HuH-7.5 (cell line): Measurements from ENCODE around the gene REM2.
"Not testable (repeated sequence)": the region's sequence is repeated elsewhere in the genome, so short reads cannot be mapped to it uniquely, and the experiment has no call there.

ENCODE experiments used
- DNase-seq: peaks from one replicate; pipeline ENCODE4 v3.0.0; 2011; ENCODE audit warnings: low spot score

REM2 gene

DNA sequence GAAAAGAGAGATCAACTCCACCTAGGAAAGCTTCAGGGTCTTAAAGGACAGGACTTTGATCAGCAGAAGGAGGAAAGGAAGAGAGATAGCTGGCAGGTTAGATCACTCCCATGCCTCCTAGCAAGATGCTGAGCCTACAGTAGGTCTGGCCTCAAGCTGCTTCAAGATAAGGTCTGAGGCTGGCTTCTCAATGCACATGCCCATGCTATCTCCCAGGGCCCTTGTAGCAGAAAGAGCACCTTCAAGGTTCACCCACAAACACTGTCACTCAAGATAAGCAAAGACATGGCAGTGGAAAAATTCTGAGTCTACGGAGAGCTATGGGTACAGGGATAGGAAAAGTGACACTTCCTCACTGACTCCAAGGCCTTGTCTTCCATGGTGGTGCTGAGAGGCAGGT, 14.3 kb downstream of the REM2 start:
- no peak for DNase-seq

DNA sequence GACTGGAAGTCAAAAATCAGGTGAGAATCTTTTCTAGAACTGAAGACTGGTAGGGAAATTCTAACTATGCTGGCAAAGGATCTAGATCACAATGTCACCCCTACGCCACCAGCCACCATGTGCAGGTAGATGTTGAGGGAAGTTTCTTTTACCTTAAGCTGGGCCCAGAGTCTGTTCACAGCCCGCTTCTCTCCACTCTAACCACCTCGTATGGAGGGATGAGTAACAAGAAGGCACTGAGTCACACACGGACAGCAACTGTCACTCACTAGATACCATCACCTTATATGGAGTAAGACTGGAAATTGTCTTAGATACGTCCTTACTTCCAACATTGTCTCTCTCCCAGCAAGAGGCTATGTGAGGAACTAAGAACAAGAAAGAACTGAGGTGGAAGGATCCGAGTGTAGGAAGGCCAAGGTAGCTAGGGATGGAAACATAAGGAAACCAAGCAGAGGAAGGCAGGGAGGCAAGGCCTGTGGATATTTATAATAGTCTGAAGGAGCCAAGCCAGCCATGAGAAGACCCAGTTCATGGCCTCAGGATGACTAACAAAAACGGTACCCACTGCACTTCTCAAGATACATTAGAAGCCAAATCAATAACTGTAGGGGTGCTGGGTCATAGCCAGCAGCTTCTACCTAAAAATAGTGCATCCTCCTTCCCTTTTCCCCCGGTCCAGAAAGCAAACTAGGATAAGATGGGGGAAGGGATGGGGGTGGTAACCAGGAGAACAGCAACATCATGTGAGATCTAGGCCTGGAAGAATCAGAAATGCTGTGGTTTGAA, 15.5 kb downstream of the REM2 start:
- DNase-seq = no peak

DNA sequence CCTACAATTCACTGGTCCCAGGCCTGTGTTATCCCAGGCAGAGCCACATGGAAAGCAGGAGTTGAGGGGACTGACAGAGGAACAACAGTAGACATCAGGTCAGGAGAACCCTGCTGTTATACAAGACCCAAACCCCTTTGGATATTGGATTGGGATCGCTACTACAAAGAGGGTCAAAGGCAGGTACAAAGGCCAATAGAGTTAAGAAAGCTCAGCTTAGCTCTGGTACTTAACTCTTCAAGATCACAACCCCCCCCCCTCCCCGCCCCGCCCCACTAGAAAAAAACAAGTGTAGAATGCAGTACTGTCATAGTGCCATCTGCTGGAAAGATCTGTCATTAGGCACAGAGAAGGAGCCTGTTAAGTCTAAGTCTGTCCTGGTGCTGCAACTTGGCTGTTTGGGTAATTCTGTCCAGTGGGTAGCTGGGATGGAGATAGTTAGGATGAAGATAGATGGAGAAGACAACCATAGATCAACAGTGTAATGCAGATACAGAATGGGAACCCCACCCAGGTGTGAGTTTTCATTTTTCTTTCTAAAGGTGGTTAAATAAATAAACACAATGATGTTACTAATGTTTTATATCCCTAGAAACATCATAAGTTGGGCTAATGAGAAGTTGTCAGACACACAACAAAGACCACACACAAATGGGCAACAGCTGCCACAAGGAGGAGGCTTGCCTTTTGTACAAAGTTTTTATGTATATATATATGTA, 17.2 kb downstream of the REM2 start:
- DNase-seq = no peak

DNA sequence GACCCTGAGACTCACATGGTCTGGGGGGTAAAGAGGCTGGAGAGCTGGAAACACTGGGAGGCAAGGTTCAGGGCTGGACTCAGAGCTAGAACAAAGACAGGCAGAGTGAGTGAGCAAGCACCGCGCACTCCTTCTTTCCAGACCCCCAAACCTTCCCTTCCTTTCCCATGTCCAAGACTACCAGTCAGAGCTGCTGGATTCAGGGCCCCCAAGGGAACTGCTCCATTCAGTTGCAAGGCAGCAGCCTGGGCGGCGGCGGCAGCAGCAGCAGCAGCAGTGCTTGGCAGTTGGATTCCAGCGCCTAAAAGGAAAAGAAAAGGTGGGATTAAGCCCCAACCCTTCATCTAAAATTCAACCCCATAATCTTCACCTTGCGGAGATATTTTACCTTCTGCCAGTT, 18.8 kb downstream of the REM2 start:
- DNase-seq = no peak

DNA sequence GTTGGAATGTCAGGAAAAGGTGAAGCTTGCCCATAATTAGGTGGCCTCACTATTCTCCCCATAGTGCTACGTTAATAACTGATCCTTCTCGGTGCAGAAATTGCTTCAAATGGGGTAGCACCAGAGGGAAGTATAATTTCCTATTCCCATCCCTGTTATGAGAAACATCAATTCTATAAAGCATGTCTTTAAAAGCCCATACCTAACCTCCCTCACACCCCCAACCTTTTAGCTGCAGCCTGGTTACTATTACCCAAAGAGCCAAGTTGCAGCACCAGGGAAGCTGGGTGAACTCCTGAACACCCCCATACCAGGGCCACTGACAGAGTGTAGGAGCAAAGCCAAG, 20.7 kb downstream of the REM2 start:
- DNase-seq = no peak

DNA sequence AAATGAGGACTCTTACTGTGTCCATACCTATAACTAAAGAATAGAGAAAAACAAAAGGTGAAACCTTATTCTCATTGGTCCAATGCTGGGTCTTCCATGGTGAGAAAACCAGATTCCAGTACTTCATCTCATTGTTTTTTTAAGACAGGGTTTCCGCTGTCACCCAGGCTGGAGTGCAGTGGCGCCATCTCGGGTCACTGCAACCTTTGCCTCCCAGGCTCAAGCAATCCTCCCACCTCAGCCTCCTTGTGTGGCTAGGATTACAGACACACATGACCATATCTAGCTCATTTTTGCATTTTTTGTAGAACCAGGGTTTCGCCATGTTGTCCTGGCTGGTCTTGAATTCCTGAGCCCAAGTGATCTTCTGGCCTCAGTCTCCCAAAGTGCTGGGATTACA, 22.6 kb downstream of the REM2 start:
- DNase-seq = no peak

DNA sequence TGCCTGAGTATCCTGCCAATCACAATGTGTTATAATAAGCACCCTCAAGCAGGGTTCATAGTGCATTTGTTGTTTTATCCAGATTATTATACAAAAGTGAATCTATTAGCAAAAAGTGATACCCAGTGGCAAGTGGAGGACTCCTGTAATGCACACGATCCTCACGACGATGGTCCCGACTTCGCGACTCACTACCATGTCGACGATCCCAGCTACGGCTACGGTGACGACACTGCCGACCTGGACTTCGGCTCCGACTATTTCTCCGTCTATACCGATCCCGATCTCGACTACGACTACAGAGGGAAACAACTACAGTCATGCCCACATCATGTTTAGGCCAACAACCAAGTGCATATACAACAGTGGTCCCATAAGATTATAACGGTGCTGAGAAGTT, 23.1 kb downstream of the REM2 start:
- DNase-seq = no peak

DNA sequence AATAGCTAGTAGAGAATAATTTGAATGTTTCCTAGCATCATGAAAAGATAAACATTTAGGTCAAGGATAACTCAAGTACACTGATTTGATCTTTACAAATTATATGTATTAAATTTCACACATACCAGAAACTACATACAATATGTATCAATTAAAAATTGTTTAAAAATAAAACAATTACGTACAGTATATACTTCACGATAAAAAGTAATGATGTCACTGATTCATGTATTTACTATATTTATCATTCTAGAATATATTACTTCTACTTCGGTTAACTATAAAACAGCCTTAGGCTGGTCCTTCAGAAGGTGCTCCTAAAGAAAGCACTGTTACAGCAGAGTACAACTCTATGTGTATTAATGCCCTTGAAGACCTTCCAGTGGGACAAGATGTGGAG, 24.4 kb downstream of the REM2 start:
- no peak for DNase-seq

DNA sequence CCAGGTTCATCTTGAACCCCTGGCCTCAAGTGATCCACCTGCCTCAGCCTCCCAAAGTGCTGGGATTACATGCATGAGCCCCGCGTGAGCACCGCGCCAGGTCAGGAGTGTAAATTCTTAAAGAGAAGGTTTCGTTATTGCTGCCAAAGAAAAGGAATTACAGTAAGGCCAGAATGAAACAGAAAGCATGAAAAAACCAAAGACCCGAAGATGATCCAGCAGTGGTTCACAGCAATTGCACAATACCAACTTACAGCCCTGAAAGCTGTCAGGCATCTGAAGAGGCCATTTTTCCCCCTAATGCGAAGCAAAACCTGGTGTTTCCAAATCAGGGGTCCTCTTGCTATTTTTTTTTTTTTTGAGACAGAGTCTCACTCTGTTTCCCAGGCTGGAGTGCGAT, 25.6 kb downstream of the REM2 start:
- DNase-seq = no peak

DNA sequence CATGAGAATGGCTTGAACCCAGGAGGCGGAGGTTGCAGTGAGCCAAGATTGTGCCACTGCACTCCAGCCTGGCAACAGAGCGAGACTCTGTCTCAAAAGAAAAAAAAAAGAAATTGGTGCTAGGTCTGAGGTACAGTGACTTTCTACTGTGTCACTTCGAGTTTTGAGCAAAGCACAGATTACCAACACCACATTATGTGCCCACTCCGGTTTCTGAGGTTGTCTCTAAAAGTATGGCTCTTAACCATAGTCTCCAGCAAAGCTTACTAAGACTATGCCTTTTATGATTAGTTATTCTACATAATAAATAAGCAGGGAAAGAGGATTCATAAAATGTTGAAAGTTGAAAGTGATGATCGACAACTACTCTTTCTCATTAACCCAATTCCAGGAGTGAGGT, 27.9 kb downstream of the REM2 start:
- no peak for DNase-seq

DNA sequence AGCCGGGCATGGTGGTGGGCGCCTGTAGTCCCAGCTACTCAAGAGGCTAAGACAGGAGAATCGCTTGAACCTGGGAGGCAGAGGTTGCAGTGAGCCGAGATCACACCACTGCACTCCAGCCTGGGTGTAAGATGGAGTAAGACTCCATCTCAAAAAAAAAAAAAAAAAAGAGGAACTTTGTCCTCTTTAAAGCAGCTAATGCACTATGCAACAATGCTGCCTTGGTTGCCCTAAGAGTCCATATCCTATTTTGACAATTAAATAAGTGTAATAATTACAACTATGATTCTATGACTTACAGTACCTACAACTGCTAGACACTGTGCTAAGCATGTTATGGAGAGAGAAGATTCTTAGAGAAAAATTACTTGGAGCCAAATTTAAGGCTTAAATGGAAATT, 31.8 kb downstream of the REM2 start:
- DNase-seq = not testable (repeated sequence)

DNA sequence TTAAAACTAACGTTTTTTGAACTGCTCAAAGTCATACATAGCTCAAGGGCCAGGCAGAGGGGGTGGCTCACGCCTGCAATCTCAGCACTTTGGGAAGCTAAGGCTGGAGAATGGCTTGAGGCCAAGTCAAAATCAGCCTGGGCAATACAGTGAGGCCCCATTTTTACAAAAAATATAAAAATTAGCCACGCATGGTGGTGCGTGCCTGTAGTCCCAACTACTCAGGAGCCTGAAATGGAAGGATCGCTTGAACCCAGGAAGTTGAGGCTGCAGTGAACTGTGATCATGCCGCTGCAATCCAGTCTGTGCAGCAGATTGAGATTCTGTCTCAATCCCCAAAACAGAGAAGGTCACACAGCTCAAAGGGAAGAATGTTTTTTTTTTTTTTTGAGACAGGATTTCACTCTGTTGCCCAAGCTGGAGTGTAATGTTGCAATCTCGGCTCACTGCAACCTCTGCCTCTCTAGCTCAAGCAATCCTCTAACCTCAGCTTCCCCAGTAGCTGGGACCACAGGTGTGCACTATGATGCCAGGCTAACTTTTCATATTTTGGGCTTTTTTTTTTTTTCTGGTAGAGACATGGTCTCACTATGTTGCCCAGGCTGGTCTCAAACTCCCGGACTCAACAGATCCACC, 33.0 kb downstream of the REM2 start:
- DNase-seq = no peak

DNA sequence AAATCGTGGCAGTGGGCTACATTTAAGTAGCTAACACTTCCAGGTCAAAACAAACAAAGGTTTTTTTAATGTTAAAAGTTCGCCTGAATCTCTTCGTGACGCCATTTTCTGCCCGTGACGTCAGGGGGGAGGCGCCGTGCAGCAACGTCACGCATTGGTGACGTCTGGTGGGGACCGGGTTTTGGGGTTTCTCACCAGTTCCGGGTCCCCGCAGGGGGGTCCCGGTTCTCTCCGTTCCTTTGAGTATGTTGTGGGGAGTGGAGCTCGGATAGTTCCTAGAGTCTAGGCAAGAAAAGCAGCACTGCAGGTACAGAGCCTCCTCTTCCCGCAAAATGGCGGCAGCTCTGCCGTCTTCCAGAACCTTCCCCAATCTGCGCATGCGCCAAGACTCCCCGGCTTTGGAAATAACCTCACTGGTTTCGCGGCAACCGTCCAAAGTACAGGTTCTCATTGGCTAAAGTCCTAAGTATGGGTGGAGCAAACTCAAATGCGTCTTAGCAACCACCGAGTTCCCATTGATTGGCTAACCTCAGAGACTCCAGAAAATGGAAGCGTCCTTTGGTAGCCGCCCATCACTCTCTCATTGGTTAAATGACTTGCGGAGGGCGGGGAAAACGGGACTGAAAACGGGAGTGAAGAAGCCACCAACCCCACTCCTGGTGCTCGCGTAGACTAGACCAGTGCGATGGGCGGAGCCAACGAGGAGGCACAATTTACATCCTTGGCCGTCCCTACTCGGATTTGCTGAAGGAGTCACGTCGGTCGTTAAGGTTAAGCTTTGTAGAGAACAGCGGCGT, 36.0 kb downstream of the REM2 start, which contains the start of gene RBM23:
RBM23 (minus strand) TSS at position 346 of the 797 bp plus-strand sequence.
- peak; percentile 35 for DNase-seq

DNA sequence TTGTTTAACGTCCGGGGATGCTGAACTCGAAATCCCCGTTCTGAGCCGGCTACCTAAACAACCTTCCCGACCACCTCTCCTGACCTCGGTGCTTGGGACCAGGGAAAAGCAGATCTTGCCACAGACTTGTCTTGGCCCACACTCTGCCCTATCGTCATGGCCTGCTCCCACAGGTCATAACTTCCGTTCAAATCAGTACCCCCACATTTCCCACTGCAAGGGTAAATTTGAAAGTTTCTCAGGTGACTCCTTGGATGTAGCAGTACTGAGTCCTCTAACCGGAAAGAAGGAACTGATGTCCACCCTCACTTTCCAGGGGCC, 36.5 kb downstream of the REM2 start:
- no peak for DNase-seq

DNA sequence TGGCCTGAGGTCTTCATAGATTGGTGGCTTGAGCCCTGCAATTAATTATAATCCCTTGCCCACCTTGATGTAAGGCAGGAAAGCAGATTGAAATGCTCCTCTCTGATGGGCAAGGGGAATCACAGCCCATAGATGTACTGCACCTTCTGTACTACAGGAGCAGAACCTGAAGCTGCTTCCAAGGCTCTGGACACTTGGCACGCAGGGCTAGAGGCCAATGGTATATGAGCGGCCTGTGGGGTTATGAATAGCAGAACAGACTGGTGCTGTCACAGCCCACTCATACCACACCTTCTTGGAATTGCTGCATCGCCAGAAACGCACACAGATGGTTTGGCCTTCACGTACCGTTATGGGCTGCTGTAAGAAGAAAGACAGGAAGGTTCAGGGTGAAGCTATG, 37.7 kb downstream of the REM2 start:
- DNase-seq = no peak

DNA sequence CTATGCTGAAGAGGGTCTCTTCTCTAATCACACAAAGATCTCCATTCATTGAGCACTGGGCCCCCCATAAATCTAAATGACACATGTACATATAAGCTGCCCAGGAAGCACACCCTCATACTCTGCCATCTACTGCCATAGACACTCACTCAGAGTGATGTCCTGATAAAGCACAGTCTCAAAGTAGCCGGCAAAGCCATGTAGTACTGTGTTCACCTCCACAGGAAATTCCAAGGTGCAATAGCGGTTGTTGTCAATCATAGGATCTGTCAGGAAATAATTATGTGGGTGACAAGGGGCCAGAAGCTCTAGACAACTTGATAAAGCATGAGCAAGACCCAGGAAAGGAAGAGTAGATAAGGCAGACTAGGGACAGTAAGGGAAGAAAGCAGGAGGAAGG, 39.3 kb downstream of the REM2 start:
- no peak for DNase-seq

DNA sequence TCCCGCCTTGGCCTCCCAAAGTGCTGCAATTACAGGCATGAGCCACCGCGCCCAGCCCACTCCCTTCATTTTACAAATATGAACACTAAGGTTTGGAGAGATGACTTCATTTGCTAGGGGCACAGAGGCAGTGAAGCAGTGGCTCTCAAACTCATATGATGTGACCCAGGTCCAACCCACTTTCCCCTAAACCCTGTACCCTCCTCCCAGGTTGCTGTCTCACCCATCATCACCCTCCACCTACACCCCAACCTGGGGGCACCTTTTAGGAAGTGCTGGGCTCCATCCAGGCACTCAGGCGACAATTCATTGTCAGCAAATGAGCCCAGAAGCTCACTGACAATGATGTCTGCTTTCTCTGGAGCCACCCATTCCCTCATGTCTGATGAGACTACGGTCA, 40.7 kb downstream of the REM2 start:
- DNase-seq = no peak

DNA sequence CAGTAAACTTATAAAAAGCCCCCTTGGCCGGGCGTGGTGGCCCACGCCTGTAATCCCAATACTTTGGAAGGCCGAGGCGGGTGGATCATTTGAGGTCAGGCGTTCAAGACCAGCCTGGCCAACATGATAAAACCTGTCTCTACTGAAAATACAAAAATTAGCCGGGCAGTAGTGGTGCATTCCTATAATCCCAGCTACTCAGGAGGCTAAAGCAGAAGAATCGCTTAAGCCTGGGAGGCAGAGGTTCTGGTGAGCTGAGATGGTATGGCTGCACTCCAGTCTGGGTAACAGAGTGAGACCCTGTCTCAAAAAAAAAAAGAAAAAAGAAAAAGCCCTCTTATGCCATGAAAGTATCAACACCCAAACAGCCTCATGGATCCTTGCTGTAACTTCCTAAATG, 42.5 kb downstream of the REM2 start:
- DNase-seq = no peak

DNA sequence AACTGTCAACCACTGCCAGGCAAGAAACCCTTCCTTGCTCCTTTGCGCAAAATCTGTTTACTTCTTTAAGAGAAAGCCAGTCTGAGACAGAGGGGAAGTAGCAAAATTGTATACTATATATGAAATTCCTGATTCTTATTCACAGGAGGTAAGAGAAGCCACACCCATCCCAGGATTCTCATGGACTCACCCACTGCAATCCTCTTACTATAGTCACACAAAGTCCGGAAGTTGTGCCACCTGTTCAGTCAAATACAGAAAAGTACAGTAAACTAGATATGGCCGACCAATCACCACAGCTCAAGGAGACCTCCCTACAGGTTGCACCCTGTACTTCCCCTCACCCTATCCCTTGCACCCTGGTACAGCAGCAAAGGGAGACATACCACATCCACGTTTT, 43.3 kb downstream of the REM2 start:
- no peak for DNase-seq

DNA sequence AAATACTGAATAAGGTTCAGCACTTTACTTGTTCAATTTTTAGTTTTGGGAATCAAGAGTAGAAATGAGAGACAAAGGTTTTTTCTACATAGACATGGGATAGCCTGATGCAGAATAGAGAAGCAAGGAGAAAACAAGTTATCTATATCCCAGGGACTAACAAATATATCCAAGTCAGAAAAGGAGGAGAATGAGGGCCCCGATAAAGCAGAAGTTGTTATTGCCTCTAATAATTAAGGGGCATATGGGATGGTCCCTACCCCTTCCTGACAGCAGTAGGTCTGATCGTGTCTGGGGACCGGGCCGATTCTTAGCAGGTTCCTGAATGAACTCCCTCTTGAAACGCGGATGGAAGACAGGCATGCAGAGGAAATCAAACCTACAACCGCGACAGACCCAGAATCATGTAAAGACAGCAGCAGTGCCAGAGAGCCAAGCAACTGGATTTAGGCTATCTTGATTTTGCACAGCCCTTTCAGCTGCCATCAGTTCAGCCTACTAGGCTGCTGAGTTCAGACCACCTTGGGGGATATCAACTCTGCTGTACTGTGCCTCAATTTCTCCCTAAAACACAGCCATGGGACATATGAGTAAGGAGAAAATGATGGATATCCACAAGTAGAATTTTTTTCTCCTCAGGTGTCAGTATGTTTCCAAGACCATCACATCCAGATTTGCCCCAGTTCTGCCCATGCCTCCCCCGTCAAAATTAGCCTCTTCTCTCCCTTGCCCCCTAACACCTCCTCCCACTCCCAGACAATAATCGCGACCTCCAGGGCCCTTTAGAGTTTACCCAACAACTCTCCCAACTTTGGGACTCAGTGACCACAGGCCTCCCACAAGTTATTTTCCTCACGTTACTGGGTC, 45.4 kb downstream of the REM2 start:
- no peak for DNase-seq

DNA sequence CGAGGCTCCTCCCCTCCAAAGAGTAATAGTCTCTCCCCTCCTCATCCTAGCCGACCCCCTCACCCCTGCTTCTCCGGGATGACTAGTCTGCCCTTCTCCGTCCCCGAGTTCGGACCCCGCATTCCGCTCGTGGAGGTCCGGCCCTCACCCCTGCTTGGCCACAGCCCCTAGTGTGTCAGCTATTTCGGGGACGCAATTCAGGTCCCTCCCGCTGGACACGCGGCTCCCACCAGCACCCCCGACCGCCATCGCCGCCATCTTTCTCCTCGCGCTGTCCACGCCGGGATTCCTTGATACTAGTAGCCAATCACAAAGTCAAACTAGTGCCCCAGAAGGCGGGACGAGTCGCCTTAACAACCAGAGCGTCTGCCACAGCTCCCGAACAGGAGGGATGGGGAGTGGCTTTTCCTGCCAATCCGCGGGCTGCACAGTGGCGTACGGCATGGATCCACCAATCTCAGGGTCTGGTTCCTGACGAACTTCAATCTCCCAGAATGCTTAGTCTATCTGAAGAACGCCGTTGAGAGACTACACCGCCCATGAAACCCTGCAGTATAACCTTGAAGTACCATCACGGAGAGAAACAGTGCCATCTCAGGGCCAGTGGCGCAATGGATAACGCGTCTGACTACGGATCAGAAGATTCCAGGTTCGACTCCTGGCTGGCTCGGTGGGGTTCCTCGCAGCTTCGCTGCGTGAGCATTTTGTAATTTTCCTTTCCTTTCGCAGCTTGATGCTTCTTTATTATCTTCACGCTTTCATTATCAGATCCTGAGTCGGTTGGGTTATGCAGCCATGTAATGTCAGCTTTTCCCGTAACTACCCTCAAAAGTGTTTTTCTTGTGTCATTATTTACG, 46.3 kb downstream of the REM2 start, which contains the start of gene PRMT5:
PRMT5 (minus strand) TSS at position 273 of the 857 bp plus-strand sequence; CDS start at position 258, 15 bp downstream.
- DNase-seq = peak; percentile 93
